Putamen (tissue), 1 donor: ENCODE data around the gene JMJD8.

Source experiments
- DNase-seq: peaks from one replicate; pipeline ENCODE4 v3.0.0-alpha.2; 2016; ENCODE audit warnings: low spot score

The JMJD8 gene

GRCh38 chr16:638836-639235 lies 45.3 kb downstream of the JMJD8 start:
- no peak for DNase-seq

- no peak for DNase-seq
Measured at GRCh38 chr16:638034-638543, 46.0 kb downstream of the JMJD8 start.

GRCh38 chr16:637081-638018 lies 46.8 kb downstream of the JMJD8 start:
- peak; percentile 51 for DNase-seq

DNA sequence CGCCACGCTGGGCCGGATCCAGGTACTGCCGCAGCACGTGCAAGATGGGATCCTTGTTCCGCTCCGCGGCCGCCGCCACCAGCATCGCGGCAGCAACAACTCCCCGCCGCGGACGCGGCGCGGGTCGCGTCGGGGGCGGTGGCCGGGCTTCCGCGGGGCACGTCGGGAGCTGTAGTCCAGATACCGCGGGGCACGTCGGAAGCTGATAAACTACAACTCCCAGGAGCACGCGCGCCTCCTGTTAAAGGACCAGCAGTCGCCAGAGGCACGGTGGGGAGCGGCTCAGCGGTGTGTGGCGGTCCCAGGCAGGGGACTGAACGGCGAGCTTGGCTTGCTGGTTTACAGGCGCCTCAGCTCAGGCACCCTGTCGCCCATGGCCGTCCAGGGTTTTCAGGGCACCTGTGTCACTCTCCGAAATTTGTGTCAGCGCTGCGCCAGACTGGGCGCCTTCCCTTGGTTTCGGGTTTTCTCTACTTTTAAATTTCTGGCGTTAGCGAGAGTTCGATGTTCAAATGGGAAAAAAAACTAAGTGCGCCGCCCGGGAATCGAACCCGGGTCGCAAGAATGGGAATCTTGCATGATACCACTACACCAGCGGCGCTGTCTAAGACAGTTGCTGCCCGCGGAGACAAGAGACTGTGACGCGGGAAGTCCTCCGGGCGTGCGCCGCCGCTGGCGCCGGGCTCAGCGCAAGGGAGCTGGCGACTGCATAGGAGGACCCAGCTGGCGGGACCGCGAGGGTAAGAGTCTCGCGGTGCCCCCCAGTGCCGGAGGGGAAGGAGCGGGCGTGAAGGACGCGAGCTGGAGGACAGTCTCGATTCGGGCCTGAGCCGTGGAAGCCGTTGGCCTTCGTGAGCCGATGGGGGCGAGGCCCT lies 47.7 kb downstream of the JMJD8 start, which contains the start of gene METTL26:
METTL26 (minus strand) TSS at position 100 of the 875 bp plus-strand sequence; CDS start at position 85, 15 bp downstream.
- DNase-seq = peak; percentile 95

GRCh38 chr16:635573-636205 lies 48.4 kb downstream of the JMJD8 start:
- DNase-seq = no peak

GRCh38 chr16:634996-635395 lies 49.1 kb downstream of the JMJD8 start:
- no peak for DNase-seq

DNA sequence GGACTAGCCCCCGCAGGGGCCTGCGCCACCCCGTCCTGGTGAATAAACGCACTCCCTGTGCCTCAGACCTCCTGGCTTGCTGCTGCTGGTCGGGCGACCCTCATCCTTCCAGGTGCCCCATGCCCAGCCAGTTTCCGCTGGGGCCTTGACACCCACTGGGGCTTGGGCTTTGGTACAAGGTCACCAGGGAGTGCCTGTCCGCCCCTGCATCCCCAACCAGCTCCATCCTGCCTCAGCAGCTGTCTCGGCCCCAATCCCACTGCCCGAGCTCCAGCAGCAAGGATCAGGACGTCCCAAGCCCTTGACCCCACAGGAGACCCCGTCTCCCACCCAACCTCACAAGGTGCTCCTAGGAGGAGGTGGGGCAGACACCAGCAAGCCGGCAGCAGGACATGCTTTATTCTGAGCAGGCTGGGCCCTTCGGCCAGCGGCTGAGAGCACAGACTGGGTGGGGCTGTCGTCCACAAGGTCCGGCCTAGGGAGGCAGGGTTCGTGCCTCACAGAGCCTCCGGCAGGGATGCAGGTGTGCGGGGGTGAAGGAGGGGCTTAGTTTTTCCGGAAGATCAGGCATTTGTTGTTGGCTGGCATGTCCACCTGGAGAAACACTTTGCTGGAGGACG lies 50.0 kb downstream of the JMJD8 start:
- DNase-seq = no peak

- no peak for DNase-seq
Measured at GRCh38 chr16:633336-634050, 50.6 kb downstream of the JMJD8 start.

DNA sequence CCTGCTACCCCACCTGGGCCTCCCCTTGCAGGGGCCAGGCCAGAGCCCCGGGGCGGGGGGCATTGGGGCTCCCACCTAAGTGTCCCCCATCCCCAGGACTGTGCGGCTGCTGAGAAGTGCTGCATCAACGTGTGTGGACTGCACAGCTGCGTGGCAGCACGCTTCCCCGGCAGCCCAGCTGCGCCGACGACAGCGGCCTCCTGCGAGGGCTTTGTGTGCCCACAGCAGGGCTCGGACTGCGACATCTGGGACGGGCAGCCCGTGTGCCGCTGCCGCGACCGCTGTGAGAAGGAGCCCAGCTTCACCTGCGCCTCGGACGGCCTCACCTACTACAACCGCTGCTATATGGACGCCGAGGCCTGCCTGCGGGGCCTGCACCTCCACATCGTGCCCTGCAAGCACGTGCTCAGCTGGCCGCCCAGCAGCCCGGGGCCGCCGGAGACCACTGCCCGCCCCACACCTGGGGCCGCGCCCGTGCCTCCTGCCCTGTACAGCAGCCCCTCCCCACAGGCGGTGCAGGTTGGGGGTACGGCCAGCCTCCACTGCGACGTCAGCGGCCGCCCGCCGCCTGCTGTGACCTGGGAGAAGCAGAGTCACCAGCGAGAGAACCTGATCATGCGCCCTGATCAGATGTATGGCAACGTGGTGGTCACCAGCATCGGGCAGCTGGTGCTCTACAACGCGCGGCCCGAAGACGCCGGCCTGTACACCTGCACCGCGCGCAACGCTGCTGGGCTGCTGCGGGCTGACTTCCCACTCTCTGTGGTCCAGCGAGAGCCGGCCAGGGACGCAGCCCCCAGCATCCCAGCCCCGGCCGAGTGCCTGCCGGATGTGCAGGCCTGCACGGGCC lies 51.4 kb downstream of the JMJD8 start:
- DNase-seq = no peak

DNA sequence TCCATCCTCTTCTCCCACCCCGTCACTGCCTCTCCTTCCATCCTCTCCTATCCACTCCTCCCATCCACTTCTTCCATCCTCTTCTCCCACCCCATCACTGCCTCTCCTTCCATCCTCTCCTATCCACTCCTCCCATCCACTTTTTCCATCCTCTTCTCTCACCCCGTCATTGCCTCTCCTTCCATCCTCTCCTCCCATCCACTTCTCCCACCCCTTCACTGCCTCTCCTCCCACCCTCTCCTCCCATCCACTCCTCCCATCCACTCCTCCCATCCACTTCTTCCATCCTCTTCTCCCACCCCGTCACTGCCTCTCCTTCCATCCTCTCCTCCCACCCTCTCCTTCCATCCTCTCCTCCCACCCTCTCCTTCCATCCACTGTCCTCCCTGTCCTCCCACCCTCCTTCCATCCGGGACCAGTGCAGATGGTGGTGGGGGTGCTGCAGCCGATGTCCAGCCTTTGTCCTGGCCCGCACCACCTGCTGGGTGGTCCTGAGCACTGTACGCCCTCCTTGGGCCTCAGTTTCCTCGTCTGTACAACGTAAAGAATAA lies 52.3 kb downstream of the JMJD8 start:
- DNase-seq = no peak
